Endothelial cell of umbilical vein (primary cell): ENCODE measurements around the gene NEURL2.

Experiments used
- MYC ChIP-seq: IDR thresholded peaks from one replicate; pipeline ENCODE4 v1.6.1; 2011; ENCODE audit warnings: mild to moderate bottlenecking, low read depth, low read length
- POLR2A ChIP-seq: IDR thresholded peaks from 2 replicates; pipeline ENCODE4 v1.6.1; 2012; ENCODE audit warnings: low read depth, mild to moderate bottlenecking, control low read depth, low read length
- POLR2AphosphoS5 ChIP-seq: IDR thresholded peaks from 2 replicates; pipeline ENCODE4 v1.6.1; 2012; ENCODE audit warnings: low read depth, mild to moderate bottlenecking, control low read depth, low read length, moderate library complexity; ENCODE audit not compliant: insufficient read depth
- TF ChIP-seq, protein P1 (sequence below), 2 donors: IDR thresholded peaks; 1 replicate in 1 of 2; 2 replicates in 1 of 2; pipeline ENCODE4 v1.5.1; 2011; ENCODE audit warnings: low read length in 2 of 2, mild to moderate bottlenecking in 2 of 2, moderate library complexity in 2 of 2, control low read depth in 1 of 2, inconsistent platforms in 1 of 2, low read depth in 1 of 2; ENCODE audit not compliant: insufficient read depth in 1 of 2; ENCODE audit errors: extremely low read depth in 1 of 2
- TF ChIP-seq, protein P2 (sequence below): IDR thresholded peaks from 2 replicates; pipeline ENCODE4 v1.6.1; 2011; ENCODE audit not compliant: insufficient read depth, insufficient read length

DNA sequence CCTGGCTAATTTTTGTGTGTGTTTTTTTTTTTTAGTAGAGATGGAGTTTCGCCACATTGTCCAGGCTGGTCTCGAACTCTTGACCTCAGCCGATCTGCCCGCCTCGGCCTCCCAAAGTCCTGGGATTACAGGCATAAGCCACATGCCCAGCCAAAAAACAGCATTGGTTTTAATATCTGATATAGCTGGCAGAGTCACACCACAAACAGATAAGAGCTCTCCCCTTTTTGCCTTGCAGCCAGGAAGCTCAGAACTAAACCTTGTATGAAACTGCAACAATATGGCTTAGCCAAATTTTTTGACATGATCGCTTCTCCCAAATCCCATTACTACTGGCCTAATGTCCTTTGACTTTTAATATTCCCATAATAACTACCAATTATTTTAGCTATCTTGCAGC, 38.7 kb downstream of the NEURL2 start:
- TF ChIP-seq MYC (no peak), POLR2A (no peak), POLR2AphosphoS5 (no peak)
- TF ChIP-seq, protein P1, sequence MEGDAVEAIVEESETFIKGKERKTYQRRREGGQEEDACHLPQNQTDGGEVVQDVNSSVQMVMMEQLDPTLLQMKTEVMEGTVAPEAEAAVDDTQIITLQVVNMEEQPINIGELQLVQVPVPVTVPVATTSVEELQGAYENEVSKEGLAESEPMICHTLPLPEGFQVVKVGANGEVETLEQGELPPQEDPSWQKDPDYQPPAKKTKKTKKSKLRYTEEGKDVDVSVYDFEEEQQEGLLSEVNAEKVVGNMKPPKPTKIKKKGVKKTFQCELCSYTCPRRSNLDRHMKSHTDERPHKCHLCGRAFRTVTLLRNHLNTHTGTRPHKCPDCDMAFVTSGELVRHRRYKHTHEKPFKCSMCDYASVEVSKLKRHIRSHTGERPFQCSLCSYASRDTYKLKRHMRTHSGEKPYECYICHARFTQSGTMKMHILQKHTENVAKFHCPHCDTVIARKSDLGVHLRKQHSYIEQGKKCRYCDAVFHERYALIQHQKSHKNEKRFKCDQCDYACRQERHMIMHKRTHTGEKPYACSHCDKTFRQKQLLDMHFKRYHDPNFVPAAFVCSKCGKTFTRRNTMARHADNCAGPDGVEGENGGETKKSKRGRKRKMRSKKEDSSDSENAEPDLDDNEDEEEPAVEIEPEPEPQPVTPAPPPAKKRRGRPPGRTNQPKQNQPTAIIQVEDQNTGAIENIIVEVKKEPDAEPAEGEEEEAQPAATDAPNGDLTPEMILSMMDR (IDR thresholded peaks at IDR 0.05; ENCODE audit: extremely low read depth in 1 of 2, insufficient read depth in 1 of 2, low read depth in 1 of 2, low read length in 2 of 2), result no peak
- TF ChIP-seq, protein P2, sequence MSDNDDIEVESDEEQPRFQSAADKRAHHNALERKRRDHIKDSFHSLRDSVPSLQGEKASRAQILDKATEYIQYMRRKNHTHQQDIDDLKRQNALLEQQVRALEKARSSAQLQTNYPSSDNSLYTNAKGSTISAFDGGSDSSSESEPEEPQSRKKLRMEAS, result no peak
